WTC11 (cell line): Measurements from ENCODE around the gene ROS1. TPM values are rescaled to one million over a fixed set of nuclear protein-coding genes. Genes with fewer than 3 reads are reported as not detected.
"Not testable (repeated sequence)": the region's sequence is repeated elsewhere in the genome, so short reads cannot be mapped to it uniquely, and the experiment has no call there.

Source experiments
- ATAC-seq: fragments of 200-7000 bp; cut with Tn5 transposase; 2 replicates; pipeline ENCODE4 v1.10.0; 2021; ENCODE audit warnings: mild to moderate bottlenecking, moderate library complexity
- CTCF ChIA-PET: fragments of 300-600 bp; sonication (Branson Sonifier 250); formaldehyde crosslinking; loops from one replicate; lab custom pipeline; 2021; ENCODE audit warnings: antibody characterized with exemption; lab: Charles Lee
- POLR2A ChIA-PET: fragments of 350-600 bp; sonication (Branson Sonifier 250); formaldehyde crosslinking; loops from one replicate; lab custom pipeline; 2021; ENCODE audit warnings: antibody characterized with exemption; lab: Charles Lee
- DNase-seq: peaks from one replicate; pipeline ENCODE4 v3.0.0; 2021; ENCODE audit warnings: low spot score
- H3K27ac Mint-ChIP-seq: 2 replicates; pipeline ENCODE4 v1.8.0; 2021; ENCODE audit warnings: mixed read lengths
- H3K27me3 Mint-ChIP-seq: 2 replicates; pipeline ENCODE4 v1.8.0; 2021; ENCODE audit warnings: low read depth, mild to moderate bottlenecking, moderate library complexity, mixed read lengths
- H3K36me3 Mint-ChIP-seq: 2 replicates; pipeline ENCODE4 v1.8.0; 2021; ENCODE audit warnings: mixed read lengths
- H3K4me1 Mint-ChIP-seq: 2 replicates; pipeline ENCODE4 v1.8.0; 2022; ENCODE audit warnings: mixed read lengths
- H3K4me3 Mint-ChIP-seq: 2 replicates; pipeline ENCODE4 v1.8.0; 2021; ENCODE audit warnings: mild to moderate bottlenecking, moderate library complexity, mixed read lengths
- H3K9me3 Mint-ChIP-seq: 2 replicates; pipeline ENCODE4 v1.8.0; 2021; ENCODE audit warnings: mixed read lengths
- ATF3 ChIP-seq: sonication (generic); formaldehyde crosslinking; conservative IDR thresholded peaks from 2 replicates; pipeline ENCODE4 v1.8.1; 2022; ENCODE audit warnings: mild to moderate bottlenecking, missing genetic modification reagents
- E2F4 ChIP-seq: sonication (generic); formaldehyde crosslinking; IDR thresholded peaks from 2 replicates; pipeline ENCODE4 v1.8.1; 2022; ENCODE audit warnings: low read depth, mild to moderate bottlenecking, moderate library complexity, missing genetic modification reagents, borderline replicate concordance
- FOXJ3 ChIP-seq: sonication (generic); formaldehyde crosslinking; IDR thresholded peaks from 2 replicates; pipeline ENCODE4 v1.9.0; 2021; ENCODE audit warnings: missing genetic modification reagents, mild to moderate bottlenecking, borderline replicate concordance
- FOXP1 ChIP-seq: sonication (generic); formaldehyde crosslinking; IDR thresholded peaks from 2 replicates; pipeline ENCODE4 v1.8.0; 2022; ENCODE audit warnings: missing genetic modification reagents, mild to moderate bottlenecking, moderate library complexity, borderline replicate concordance
- GABPB1 ChIP-seq: sonication (generic); formaldehyde crosslinking; IDR thresholded peaks from 2 replicates; pipeline ENCODE4 v1.8.1; 2023; ENCODE audit warnings: mild to moderate bottlenecking, missing genetic modification reagents
- IRF1 ChIP-seq: sonication (generic); formaldehyde crosslinking; IDR thresholded peaks from 2 replicates; pipeline ENCODE4 v1.8.0; 2023; ENCODE audit warnings: missing genetic modification reagents
- MLX ChIP-seq: sonication (generic); formaldehyde crosslinking; IDR thresholded peaks from 2 replicates; pipeline ENCODE4 v1.8.1; 2023; ENCODE audit warnings: mild to moderate bottlenecking, missing genetic modification reagents, moderate library complexity
- NFE2L1 ChIP-seq: sonication (generic); formaldehyde crosslinking; IDR thresholded peaks from 2 replicates; pipeline ENCODE4 v1.8.1; 2023; ENCODE audit warnings: missing genetic modification reagents
- NR1H2 ChIP-seq: sonication (generic); formaldehyde crosslinking; IDR thresholded peaks from 2 replicates; pipeline ENCODE4 v1.9.0; 2021; ENCODE audit warnings: mild to moderate bottlenecking, moderate library complexity, missing genetic modification reagents
- SMAD4 ChIP-seq: sonication (generic); formaldehyde crosslinking; IDR thresholded peaks from 2 replicates; pipeline ENCODE4 v1.8.0; 2022; ENCODE audit warnings: mild to moderate bottlenecking, missing genetic modification reagents
- STAT6 ChIP-seq: sonication (generic); formaldehyde crosslinking; conservative IDR thresholded peaks from 2 replicates; pipeline ENCODE4 v1.8.1; 2023; ENCODE audit warnings: mild to moderate bottlenecking, low read depth, missing genetic modification reagents, moderate library complexity
- USF2 ChIP-seq: sonication (generic); formaldehyde crosslinking; IDR thresholded peaks from 2 replicates; pipeline ENCODE4 v1.8.1; 2023; ENCODE audit warnings: mild to moderate bottlenecking, missing genetic modification reagents, moderate library complexity
- ZMAT4 ChIP-seq: fragments of 250-450 bp; sonication (Bioruptor Pico); IDR thresholded peaks from 2 replicates; pipeline ENCODE4 v1.9.0; 2021; ENCODE audit warnings: mild to moderate bottlenecking
- ZNF281 ChIP-seq: sonication (generic); formaldehyde crosslinking; IDR thresholded peaks from 2 replicates; pipeline ENCODE4 v1.8.0; 2023; ENCODE audit warnings: mild to moderate bottlenecking, missing genetic modification reagents
- total RNA-seq: library from RNA; stranded (reverse); gene quantifications from 3 replicates; pipeline ENCODE4 v1.2.3, GENCODE V29; 2021

The ROS1 gene
- total RNA-seq, 1 experiment from 2014 or later, result 0.02 TPM

- TF ChIP-seq STAT6 (CRISPR knock-in tag), result no peak
These were observed 44.0 kb upstream of the ROS1 start (continued) for GRCh38 chr6:117469791-117470190.

GRCh38 chr6:117469356-117469755 lies 43.6 kb upstream of the ROS1 start:
- Mint-ChIP-seq H3K4me1 (no peaks in the 10 kb centered on the region), H3K4me3 (no peak overlapping the region), H3K27me3 (peaks cover 3% of the 10 kb centered on the region; the same call in 1 of the 2 replicates), H3K9me3 (no peaks in the 10 kb centered on the region), H3K27ac (no peak overlapping the region), H3K36me3 (no peaks in the 10 kb centered on the region)
- ATAC-seq (no peak), DNase-seq (no peak)
- ChIA-PET CTCF (interaction anchor here (1.1 kb wide), 1 partner anchor 19 kb away, joined by 3 read pairs; no protein-coding TSS in a partner anchor), POLR2A (no interaction called here)
- TF ChIP-seq FOXJ3 (CRISPR knock-in tag) (no peak), NR1H2 (CRISPR knock-in tag) (no peak)

GRCh38 chr6:117468527-117468926 lies 42.8 kb upstream of the ROS1 start:
- POLR2A ChIA-PET, H3K27ac Mint-ChIP-seq, H3K9me3 Mint-ChIP-seq, H3K4me1 Mint-ChIP-seq, H3K27me3 Mint-ChIP-seq, DNase-seq, H3K36me3 Mint-ChIP-seq, ATAC-seq, H3K4me3 Mint-ChIP-seq: not testable (repeated sequence)
- CTCF ChIA-PET, result interaction anchor here (0.6 to 1.1 kb wide), 2 partner anchors 18 to 145 kb away, joined by 3 read pairs; no protein-coding TSS in a partner anchor

- no peak overlapping the region for H3K27ac Mint-ChIP-seq
- no peak for DNase-seq
These were observed 42.1 kb upstream of the ROS1 start for GRCh38 chr6:117467876-117468275.

More at GRCh38 chr6:117467876-117468275, 42.1 kb upstream of the ROS1 start:
- peaks cover 3% of the 10 kb centered on the region; the same call in 1 of the 2 replicates for H3K27me3 Mint-ChIP-seq
- no peaks in the 10 kb centered on the region for H3K36me3 Mint-ChIP-seq
- POLR2A ChIA-PET, result no interaction called here
- CTCF ChIA-PET, result interaction anchor here (0.6 kb wide), 1 partner anchor 100 kb away, joined by 3 read pairs; no protein-coding TSS in a partner anchor
- no peak overlapping the region for H3K4me3 Mint-ChIP-seq
- ATAC-seq, result no peak
- no peaks in the 10 kb centered on the region for H3K4me1 Mint-ChIP-seq
- TF ChIP-seq USF2 (CRISPR knock-in tag) (no peak), GABPB1 (CRISPR knock-in tag) (no peak), MLX (CRISPR knock-in tag) (no peak), ZMAT4 (CRISPR knock-in tag) (no peak), SMAD4 (CRISPR knock-in tag) (no peak), NFE2L1 (CRISPR knock-in tag) (no peak), FOXP1 (CRISPR knock-in tag) (no peak), ZNF281 (CRISPR knock-in tag) (no peak), ATF3 (CRISPR knock-in tag) (no peak), E2F4 (CRISPR knock-in tag) (no peak), IRF1 (no peak)
- H3K9me3 Mint-ChIP-seq, result no peaks in the 10 kb centered on the region
